GM15510 (cell line): ENCODE results near the gene PPP2R1A.

Source experiments
- POLR2A ChIP-seq: IDR thresholded peaks from 3 replicates; pipeline ENCODE4 v1.6.1; 2011; ENCODE audit warnings: borderline replicate concordance; ENCODE audit not compliant: insufficient read length; ENCODE audit errors: extremely low read depth

The PPP2R1A gene

DNA sequence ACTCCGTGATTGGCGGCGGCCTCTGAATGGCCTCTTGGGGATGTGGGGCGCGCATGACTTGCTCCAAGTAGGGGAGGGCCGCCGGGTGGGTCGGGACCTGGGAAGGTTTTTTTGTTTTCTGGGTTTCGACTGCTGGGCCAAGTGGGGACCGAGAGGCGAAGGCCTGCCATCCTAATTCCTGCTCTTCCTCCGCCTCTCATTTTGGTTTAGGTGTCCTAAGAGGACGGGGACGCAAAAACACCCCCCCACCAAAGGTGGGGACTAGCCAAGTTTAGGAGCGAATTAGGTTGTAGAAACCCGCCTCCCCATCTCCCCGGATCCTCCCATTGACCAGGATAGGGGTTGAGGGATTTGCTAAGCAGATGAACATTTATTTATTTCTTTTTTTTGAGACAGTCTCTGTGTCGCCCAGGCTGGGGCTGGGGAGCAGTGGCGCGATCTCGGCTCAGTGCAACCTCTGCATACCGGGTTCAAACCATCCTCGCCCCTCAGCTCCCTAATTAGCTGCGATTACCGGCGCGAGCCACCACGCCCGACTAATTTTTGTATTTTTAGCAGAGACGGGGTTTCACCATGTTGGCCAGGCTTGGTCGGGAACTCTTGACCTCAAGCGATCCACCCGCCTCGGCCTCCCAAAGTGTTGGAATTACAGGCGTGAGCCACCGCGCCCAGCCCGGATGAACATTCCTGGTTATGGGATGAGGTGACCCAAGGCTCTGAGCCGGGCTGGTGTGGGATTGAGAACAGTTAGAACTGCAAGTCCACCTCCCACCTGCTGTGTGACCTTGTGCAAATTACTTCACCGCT is 838 bp downstream of the PPP2R1A start:
- TF ChIP-seq POLR2A: no peak

DNA sequence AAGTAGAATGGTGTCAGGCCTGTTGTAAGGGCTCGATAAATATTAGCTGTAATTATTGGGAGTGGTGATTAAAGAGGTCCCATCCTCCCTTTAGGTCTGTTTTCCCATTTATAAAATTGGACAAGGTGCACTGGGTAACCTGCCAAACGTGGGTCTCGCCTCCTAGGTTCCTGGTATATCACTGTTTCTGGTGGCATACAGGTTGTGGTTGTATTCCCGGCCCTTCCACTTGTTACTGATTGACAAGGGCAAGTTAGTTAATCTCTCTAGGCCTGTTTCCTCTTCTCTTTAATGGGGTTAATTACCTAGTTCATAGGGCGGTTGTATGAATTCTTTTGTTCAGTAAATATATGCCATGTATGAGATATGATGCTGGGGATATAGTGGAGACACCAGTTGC is 1.5 kb downstream of the PPP2R1A start:
- no peak for TF ChIP-seq POLR2A

DNA sequence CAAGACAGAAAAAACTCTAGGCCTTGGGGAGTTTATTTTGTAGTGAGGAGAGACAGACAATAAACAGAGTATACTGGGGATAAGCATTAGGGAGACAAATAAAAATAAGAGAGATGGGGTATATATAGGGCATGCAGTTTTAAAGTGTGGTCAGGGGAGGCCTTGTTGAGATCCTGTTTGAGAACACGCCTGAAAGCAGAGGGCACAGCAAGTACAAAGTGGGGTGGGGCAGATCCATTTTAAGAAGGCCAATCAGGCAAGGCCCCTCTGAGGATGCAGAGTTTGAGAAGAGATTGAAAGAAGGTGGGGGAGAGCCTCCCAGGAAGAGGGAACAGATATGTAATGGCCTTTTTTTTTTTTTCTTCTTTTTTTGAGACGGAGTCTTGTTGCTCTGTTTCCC is 2.1 kb downstream of the PPP2R1A start:
- TF ChIP-seq POLR2A: no peak

DNA sequence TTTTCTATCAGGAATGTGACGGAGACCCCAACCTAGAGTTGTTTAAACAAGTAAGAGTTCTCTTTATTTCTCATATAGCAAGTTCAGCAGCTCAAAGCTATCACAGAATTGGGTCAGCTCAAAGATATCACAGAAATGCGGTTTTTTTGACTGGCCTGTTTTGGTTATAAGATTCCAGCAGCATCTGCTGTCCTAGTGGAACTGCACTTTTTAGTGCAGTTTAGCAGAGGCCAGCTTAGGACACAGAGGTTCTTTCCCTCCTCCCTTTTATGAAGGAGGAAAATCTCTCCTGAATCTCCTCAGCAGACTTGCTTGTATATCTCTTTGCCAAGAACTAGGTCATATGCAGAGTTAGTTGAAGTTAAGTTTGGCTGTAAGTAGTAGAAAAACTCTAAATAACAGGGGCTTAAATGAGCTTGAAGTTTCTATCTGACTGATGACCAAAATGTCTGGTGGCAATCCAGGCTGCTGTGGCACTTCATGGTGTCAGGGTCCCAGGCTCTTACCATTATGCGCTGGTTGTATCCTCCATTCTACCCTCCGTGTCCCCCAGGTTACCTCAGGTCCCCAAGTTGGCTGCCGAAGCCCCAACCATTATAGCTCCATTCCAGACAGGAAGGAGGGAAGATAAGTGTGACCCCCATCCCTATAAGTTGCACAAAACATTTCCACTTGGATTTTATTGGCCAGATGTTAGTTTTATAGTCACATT is 6.6 kb downstream of the PPP2R1A start:
- TF ChIP-seq POLR2A: no peak

DNA sequence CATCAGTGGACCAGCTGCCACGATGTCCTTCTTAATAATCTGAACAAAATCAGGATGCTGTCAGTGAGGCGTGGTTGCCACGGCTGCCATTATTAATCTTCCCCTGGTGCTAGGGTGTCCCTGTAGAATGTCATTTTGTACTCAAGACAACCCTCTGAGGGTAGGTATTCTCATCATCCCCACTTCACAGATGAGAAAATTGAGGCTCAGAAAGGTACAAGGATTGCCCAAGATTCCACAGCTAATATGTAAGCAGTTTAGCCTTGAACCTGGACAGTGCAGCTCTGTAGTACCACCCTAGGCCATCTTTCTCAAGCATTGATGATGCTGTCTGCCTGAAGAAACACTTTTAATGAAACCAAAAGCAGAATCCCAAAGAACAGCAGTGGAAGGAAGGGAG is 8.1 kb downstream of the PPP2R1A start:
- TF ChIP-seq POLR2A: no peak

DNA sequence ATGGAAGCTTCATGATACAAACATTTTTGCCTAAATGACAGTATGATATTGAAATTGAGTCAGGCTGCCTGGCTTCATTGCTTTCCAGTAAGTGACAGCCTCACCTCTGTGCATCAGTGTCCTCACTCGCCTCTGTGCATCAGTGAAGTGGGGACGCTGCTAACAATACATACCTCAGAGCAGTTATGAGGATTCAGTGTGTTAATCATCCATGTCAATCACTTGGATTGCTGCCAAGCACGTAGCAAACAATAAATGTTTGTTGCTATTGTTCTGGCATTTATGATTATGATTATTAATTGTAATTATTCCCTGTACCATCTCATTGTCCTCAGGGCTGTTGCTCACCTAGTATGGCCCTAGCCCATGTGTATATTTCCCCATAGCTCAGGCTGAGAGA is 8.8 kb downstream of the PPP2R1A start:
- no peak for TF ChIP-seq POLR2A

DNA sequence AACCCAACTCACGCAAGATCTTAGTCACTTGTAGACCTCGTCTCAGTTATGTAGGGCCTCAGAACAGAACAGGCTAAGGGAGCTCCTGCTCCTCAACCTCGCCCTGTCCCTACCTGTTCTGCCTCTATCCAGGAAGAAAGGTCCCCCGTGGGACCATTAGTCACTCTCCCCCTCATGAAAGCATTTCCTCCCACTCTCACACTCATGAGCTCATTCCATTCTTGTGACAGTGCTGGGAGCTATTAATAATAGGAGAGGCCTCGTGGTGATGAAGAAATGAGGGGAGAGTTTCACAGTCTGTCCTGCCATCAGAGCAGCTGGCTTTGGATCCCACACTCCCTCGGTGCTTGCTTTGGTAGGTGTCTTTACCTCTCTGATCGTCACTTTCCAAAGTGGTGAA is 10.2 kb downstream of the PPP2R1A start:
- no peak for TF ChIP-seq POLR2A

DNA sequence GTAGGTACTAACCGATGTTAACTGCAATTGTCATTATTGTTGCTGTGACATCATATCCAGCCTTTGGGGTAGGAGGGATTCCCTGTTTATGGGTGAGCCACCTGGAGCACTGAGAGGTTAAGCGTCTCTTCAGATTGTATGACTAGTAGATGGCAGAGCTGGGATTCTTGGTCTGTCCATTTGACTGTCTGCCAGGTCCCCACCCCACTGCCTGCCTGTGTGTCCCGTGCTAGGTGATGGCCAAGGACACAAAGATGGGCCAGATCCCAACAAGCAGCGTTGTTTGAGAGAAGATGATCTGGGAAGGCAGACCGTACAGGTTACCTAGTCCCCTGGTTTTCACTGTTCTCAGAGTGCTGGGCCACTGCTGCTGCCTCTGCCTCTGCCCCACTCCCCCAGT is 16.6 kb downstream of the PPP2R1A start:
- TF ChIP-seq POLR2A: no peak

DNA sequence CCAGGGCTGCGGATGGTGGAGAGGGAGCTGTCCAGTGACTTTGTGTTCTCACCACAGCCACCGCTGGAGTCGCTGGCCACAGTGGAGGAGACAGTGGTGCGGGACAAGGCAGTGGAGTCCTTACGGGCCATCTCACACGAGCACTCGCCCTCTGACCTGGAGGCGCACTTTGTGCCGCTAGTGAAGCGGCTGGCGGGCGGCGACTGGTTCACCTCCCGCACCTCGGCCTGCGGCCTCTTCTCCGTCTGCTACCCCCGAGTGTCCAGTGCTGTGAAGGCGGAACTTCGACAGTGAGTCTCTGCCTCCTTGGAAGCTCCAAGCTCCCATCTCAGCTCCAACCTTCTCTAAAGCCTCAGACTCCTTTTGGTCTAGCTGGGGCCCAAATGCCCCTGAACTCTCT is 21.4 kb downstream of the PPP2R1A start:
- TF ChIP-seq POLR2A: no peak

DNA sequence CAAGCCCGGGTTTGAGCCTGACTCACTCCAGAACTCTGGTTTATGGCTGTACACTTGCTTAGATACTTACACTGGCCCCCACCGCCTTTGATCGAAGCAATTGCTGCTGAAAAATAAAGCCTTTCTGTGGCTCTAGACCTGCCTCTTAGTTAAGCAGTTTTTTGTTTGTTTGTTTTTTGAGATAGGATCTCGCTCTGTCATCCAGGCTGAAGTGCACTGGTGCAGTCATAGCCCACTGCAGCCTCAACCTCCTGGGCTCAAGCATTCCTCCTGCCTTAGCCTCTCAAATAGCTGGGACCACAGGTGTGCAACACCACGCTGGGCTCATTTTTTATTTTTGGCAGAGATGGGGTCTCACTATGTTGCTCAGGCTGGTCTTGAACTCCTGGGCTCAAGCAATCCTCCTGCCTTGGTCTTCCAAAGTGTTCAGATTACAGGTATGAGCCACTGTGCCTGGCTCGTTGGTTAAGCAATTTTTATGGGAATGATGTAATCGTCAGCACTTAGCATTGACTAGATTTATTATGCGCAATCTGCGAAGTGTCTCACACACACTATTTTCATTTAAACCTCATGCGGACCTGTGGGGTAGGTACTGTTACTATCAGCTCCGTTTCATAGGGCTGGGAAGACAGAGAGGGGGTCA is 22.2 kb downstream of the PPP2R1A start:
- TF ChIP-seq POLR2A: no peak

DNA sequence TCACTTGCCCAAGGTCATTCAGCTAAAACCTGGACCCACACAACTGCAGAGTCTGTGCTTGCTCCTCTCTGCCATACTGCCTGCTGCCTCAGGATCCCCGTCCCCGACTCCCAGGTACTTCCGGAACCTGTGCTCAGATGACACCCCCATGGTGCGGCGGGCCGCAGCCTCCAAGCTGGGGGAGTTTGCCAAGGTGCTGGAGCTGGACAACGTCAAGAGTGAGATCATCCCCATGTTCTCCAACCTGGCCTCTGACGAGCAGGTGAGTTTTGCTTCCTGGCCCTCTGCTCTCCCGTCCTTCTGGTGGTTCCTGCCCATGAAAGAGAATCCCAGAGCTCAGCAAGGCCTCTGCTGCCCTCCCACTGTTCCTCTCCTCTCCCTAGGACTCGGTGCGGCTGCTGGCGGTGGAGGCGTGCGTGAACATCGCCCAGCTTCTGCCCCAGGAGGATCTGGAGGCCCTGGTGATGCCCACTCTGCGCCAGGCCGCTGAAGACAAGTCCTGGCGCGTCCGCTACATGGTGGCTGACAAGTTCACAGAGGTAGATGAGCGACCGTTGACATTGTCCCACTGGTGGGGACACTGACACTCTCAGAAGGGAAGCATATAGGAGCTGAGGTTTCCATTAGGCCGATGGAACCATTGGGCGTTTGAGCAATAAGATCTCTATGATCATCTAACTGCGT is 22.9 kb downstream of the PPP2R1A start:
- no peak for TF ChIP-seq POLR2A

DNA sequence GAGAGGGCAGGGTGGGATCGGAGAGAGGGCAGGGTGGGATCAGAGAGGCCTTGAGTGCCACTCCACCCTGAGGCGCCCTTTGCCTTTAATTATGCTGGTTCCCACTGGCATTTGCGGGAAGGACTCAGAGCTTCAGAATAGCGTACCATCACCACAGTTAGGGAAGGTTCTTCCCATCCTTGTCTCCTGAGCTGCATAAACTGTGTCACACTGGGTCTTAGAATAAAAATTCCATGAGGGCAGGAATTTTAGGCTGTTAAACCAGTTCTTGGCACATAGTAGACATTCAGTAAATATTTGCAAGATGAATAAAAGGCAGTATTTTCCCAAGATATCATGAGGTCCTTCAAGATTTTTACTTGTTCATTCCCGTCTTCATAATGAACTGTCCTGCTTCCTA is 24.4 kb downstream of the PPP2R1A start:
- no peak for TF ChIP-seq POLR2A

DNA sequence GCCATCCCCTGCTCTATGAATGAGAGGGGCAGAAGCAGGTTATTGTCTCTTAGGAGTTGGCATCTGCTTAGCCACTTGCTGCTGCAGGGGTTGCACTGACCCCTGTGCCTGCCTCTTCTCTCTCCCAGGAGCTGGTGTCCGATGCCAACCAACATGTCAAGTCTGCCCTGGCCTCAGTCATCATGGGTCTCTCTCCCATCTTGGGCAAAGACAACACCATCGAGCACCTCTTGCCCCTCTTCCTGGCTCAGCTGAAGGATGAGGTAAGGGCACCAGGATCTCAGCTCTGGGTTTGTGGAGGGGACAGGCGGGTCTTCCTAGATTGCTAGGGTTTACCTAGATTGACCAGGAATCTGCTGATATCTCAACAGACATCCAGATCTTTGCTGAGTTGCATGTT is 26.5 kb downstream of the PPP2R1A start:
- no peak for TF ChIP-seq POLR2A

DNA sequence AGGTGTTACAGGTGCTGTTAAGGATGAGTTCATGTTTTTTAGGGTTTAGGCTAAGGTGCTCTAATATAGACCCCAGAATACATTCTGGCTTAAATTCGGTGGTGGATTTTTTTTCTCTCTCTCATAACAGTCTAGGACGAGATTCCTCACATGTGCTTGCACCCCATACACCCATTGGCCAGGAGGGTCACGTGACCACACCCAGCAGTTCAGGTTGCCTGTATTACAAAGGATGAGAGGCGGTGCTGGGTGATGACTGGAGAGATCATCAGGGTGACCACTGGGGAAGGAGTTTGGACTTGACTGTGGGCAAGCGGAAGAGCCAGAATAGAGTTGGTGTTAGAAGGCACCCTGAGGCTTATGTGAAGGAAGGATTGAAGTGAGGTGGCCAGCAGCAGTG is 27.7 kb downstream of the PPP2R1A start:
- TF ChIP-seq POLR2A: no peak

DNA sequence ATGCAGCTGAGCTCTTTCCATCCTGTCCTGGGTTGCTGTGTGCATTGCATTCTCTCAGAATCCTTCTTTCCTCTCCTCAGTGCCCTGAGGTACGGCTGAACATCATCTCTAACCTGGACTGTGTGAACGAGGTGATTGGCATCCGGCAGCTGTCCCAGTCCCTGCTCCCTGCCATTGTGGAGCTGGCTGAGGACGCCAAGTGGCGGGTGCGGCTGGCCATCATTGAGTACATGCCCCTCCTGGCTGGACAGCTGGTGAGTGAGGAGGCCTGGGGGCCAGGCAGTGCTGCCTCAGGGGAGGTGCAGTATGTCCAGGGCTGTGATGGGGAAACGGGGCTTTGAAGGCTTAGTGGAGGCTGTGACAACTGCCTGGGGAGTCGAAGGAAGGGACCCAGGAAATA is 29.8 kb downstream of the PPP2R1A start:
- no peak for TF ChIP-seq POLR2A
